Vagina (tissue), 2 donors: ENCODE data around the gene INHA. TPM values are rescaled to one million over a fixed set of nuclear protein-coding genes. Genes with fewer than 3 reads are reported as not detected.

Source experiments
- DNase-seq, 2 donors: peaks; one replicate each; pipeline ENCODE4 v3.0.0-alpha.2; 2017; ENCODE audit errors: extremely low spot score in 2 of 2
- H3K27ac ChIP-seq: fragments of 200-600 bp; sonication (generic); one replicate; pipeline ENCODE4 v1.5.1; 2019
- H3K27me3 ChIP-seq: fragments of 200-600 bp; sonication (generic); one replicate; pipeline ENCODE4 v1.5.1; 2019
- H3K36me3 ChIP-seq, 2 donors: fragments of 200-600 bp; sonication (generic); one replicate each; pipeline ENCODE4 v1.5.1; 2017 to 2019
- H3K4me1 ChIP-seq: fragments of 200-600 bp; sonication (generic); one replicate; pipeline ENCODE4 v1.5.1; 2019
- H3K4me3 ChIP-seq, 2 donors: fragments of 200-600 bp; sonication (generic); 1 replicate in 1 of 2; 2 replicates in 1 of 2; pipeline ENCODE4 v1.5.1; 2016 to 2019
- H3K9me3 ChIP-seq: fragments of 200-600 bp; sonication (generic); one replicate; pipeline ENCODE4 v1.5.1; 2019
- CTCF ChIP-seq, 3 experiments: fragments of 450-650 bp in 2 of 3; fragments of 200-600 bp in 1 of 3; sonication (generic) in 1 of 3; IDR thresholded peaks; one replicate each; pipeline ENCODE4 v1.5.1; 2017 to 2019; ENCODE audit warnings: antibody characterized with exemption in 3 of 3, mild to moderate bottlenecking in 2 of 3, moderate library complexity in 2 of 3
- POLR2A ChIP-seq, 2 donors: fragments of 450-650 bp; IDR thresholded peaks; one replicate each; pipeline ENCODE4 v1.6.1; 2017; ENCODE audit warnings: antibody characterized with exemption in 2 of 2, mild to moderate bottlenecking in 2 of 2, moderate library complexity in 2 of 2
- POLR2AphosphoS5 ChIP-seq, 2 donors: sonication (generic); formaldehyde crosslinking; IDR thresholded peaks; one replicate each; pipeline ENCODE4 v1.9.0; 2017; ENCODE audit warnings: antibody characterized with exemption in 2 of 2, mild to moderate bottlenecking in 2 of 2, low read depth in 1 of 2; ENCODE audit not compliant: insufficient read depth in 1 of 2
- intact Hi-C: fragments of 100-400 bp; cut with DNase I; formaldehyde crosslinking; loops from one replicate; pipeline ENCODE4 v1.15.1; 2023
- total RNA-seq: library from RNA; depleted of rRNA; stranded (reverse); fragments of >200 nt; gene quantifications from one replicate; pipeline ENCODE4 v1.2.3, GENCODE V29; 2016

INHA gene
- total RNA-seq, 1 donor from 2014 or later, result 0.74 TPM

DNA sequence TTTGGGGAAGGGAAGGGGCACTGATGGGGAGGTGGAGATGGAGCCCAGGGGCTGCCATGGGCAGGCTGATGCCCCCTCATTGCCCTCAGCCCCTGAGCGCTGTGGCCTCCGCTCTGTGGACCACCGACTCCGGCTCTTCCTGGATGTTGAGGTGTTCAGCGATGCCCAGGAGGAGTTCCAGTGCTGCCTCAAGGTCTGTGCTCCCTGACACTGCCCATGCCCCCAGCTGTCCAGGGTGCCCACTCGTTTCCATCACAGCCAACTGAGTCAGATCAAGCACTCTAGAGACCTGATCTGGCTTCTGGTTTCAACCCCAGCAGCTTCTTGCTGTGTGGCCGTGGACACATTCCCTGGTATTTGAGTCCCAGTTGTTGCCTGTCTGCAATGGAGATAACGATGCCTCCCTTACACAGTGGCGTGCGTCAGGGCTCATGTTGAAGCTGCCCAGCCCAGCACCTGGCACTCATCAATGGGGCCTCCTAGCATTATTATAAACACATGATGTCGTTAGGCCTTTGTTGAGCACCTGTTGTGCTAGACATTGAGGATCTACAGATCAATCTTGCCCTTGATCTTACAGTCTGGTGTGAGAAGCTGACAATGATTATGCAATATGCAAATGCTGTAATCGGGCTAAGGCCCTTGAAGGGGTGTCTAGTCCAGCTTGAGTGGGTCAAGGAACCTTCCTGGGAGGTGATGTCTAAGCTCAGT lies 39.9 kb downstream of the INHA start:
- H3K27me3 ChIP-seq, result no peaks in the 10 kb centered on the region
- H3K9me3 ChIP-seq, result no peaks in the 10 kb centered on the region
- no peak overlapping the region for H3K27ac ChIP-seq
- DNase-seq, result no peak
- no peaks in the 10 kb centered on the region for H3K4me1 ChIP-seq
- intact Hi-C loops, result no loop called here
- no peak overlapping the region for H3K4me3 ChIP-seq
- H3K36me3 ChIP-seq, result peaks cover 0 to 38% of the 10 kb centered on the region in 2 donors
- no peak for TF ChIP-seq POLR2A (IDR thresholded peaks at IDR 0.05)
- TF ChIP-seq CTCF (IDR thresholded peaks at IDR 0.05), result no peak
- no peak for TF ChIP-seq POLR2AphosphoS5 (IDR thresholded peaks at IDR 0.05; ENCODE audit: insufficient read depth in 1 of 2, low read depth in 1 of 2)

- no peak for DNase-seq
- H3K4me3 ChIP-seq, result no peak overlapping the region
- H3K4me1 ChIP-seq, result no peaks in the 10 kb centered on the region
- TF ChIP-seq CTCF (IDR thresholded peaks at IDR 0.05) (no peak), POLR2A (IDR thresholded peaks at IDR 0.05) (no peak), POLR2AphosphoS5 (IDR thresholded peaks at IDR 0.05; ENCODE audit: insufficient read depth in 1 of 2, low read depth in 1 of 2) (no peak)
- no peaks in the 10 kb centered on the region for H3K9me3 ChIP-seq
- H3K27ac ChIP-seq, result no peak overlapping the region
- intact Hi-C loops, result no loop called here
- H3K27me3 ChIP-seq, result no peaks in the 10 kb centered on the region
- peaks cover 0 to 31% of the 10 kb centered on the region in 2 donors for H3K36me3 ChIP-seq
These were observed 40.6 kb downstream of the INHA start for GRCh38 chr2:219612577-219613286.

DNA sequence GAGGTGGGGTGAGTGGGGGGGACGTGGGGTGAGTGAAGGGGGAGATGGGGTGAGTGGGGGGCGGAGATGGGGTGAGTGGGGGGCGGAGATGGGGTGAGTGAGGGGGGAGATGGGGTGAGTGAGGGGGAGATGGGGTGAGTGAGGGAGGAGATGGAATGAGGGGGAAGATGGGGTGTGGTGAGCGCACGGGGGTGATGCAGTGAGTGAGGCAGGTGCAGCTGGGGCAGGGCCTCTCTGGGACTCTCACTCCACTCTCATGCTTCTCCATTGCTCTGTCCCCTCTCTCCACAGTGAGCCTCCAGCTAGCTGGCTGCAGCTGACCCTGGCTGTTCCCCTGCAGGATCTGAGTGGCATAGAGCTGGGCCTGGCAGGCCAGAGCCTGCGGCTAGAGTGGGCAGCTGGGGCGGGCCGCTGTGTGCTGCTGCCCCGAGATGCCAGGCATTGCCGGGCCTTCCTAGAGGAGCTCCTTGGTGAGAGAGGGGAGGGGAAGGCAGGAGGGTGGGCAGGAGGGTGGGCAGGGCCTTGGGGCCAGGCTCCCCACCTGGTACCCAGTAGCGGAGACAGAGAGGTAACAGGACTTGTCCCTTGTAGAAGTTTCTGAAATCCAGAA lies 41.5 kb downstream of the INHA start:
- TF ChIP-seq POLR2A (IDR thresholded peaks at IDR 0.05), result no peak
- no peak for TF ChIP-seq CTCF (IDR thresholded peaks at IDR 0.05)
- no peak for TF ChIP-seq POLR2AphosphoS5 (IDR thresholded peaks at IDR 0.05; ENCODE audit: insufficient read depth in 1 of 2, low read depth in 1 of 2)
- Histone ChIP-seq H3K27me3 (no peaks in the 10 kb centered on the region), H3K27ac (no peak overlapping the region), H3K4me3 (no peak overlapping the region), H3K9me3 (no peaks in the 10 kb centered on the region), H3K4me1 (no peaks in the 10 kb centered on the region), H3K36me3 (peaks cover 0 to 25% of the 10 kb centered on the region in 2 donors)
- DNase-seq, result no peak
- intact Hi-C loops, result no loop called here

DNA sequence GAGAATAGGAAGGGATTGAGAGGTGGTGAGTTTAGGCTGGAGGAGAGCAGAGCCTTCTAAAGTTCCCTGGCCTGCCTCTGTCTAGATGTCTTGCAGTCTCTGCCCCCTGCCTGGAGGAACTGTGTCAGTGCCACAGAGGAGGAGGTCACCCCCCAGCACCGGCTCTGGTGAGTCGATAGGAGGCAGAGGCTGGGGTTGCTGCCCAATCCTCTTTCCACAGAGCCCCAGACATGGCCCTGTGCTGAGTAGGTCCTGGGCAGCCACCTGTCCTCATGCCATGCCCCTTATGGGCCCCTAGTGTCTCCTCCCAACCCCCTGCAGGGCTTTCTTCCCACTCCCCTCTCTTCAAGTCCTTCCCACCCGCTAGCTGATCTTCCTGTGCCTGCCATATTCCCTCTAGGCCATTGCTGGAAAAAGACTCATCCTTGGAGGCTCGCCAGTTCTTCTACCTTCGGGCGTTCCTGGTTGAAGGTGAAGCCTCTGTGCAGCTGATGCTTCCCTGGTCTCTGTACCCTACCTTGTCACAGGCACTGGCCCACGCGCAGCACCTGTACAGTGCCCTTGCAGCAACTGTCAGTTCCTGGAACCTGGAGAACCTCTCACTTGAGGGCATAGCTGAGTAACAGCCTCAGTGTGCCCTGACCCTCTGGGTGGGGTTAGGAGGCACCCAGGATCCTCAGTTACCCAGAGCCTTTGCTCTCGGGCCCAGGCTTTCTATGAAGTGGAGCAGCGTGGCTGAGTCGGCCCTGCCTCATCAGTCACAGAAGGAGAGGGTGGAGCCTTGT lies 42.2 kb downstream of the INHA start:
- no peak for DNase-seq
- H3K36me3 ChIP-seq, result peaks cover 0 to 19% of the 10 kb centered on the region in 2 donors

DNA sequence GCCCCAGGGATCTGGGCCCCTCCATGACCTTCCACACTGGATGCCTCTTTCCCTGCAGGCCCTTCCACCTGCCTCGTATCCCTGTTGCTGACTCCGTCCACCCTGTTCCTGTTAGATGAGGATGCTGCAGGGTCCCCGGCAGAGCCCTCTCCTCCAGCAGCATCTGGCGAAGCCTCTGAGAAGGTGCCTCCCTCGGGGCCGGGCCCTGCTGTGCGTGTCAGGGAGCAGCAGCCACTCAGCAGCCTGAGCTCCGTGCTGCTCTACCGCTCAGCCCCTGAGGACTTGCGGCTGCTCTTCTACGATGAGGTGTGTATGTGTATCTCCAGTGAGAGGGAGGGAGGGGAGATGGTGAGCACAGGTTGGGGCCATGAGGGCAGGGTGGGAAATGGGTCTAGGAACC lies 42.9 kb downstream of the INHA start:
- no peak overlapping the region for H3K4me3 ChIP-seq
- no peaks in the 10 kb centered on the region for H3K27me3 ChIP-seq
- H3K36me3 ChIP-seq, result peaks cover 0 to 19% of the 10 kb centered on the region in 2 donors
- no peak overlapping the region for H3K27ac ChIP-seq
- H3K9me3 ChIP-seq, result no peaks in the 10 kb centered on the region
- no peak for TF ChIP-seq POLR2AphosphoS5 (IDR thresholded peaks at IDR 0.05; ENCODE audit: insufficient read depth in 1 of 2, low read depth in 1 of 2)
- intact Hi-C loops, result no loop called here
- no peaks in the 10 kb centered on the region for H3K4me1 ChIP-seq
- no peak for DNase-seq

More for the DNA sequence above, 42.2 kb downstream of the INHA start:
- Histone ChIP-seq H3K27me3 (no peaks in the 10 kb centered on the region), H3K4me1 (no peaks in the 10 kb centered on the region), H3K27ac (no peak overlapping the region), H3K9me3 (no peaks in the 10 kb centered on the region), H3K4me3 (no peak overlapping the region)
- intact Hi-C loops, result no loop called here
- TF ChIP-seq POLR2A (IDR thresholded peaks at IDR 0.05) (no peak), POLR2AphosphoS5 (IDR thresholded peaks at IDR 0.05; ENCODE audit: insufficient read depth in 1 of 2, low read depth in 1 of 2) (no peak)
